CD8-positive, alpha-beta memory T cell (primary cell): ENCODE results near the gene GRM2. TPM values are rescaled to one million over a fixed set of nuclear protein-coding genes. Genes with fewer than 3 reads are reported as not detected.
A peak's percentile ranks its signal among the peaks of the same experiment; 100 is the strongest.

Experiments
- CTCF ChIA-PET: fragments of 350-600 bp; sonication (Branson Sonifier 250); formaldehyde crosslinking; loops from one replicate; lab custom pipeline; 2021; ENCODE audit warnings: antibody characterized with exemption; lab: Charles Lee
- POLR2A ChIA-PET: fragments of 350-600 bp; sonication (Branson Sonifier 250); formaldehyde crosslinking; loops from one replicate; lab custom pipeline; 2021; ENCODE audit warnings: antibody characterized with exemption; lab: Charles Lee
- DNase-seq, 5 donors: peaks; one replicate each; pipeline versions ENCODE4 v3.0.0 to v3.0.0-alpha.2; 2020 to 2022; ENCODE audit warnings: mixed read lengths in 1 of 5
- H3K27ac ChIP-seq: one replicate; pipeline ENCODE4 v1.7.0; 2013; ENCODE audit warnings: low read depth, mild to moderate bottlenecking, low read length, moderate library complexity
- H3K27me3 ChIP-seq: 2 replicates; pipeline ENCODE4 v1.7.0; 2013; ENCODE audit warnings: low read length, mild to moderate bottlenecking; ENCODE audit not compliant: insufficient read depth, poor library complexity, severe bottlenecking
- H3K36me3 ChIP-seq: 2 replicates; pipeline ENCODE4 v1.7.0; 2013; ENCODE audit warnings: mild to moderate bottlenecking, low read length, moderate library complexity; ENCODE audit not compliant: insufficient read depth
- H3K4me1 ChIP-seq: 2 replicates; pipeline ENCODE4 v1.7.0; 2013; ENCODE audit warnings: mild to moderate bottlenecking, low read length, moderate library complexity; ENCODE audit not compliant: insufficient read depth
- H3K4me3 ChIP-seq: 2 replicates; pipeline ENCODE4 v1.7.0; 2013; ENCODE audit warnings: mild to moderate bottlenecking, low read length
- H3K9me3 ChIP-seq: 2 replicates; pipeline ENCODE4 v1.7.0; 2013; ENCODE audit warnings: mild to moderate bottlenecking, low read length
- H3K27ac Mint-ChIP-seq, 8 donors: one replicate each; pipeline ENCODE4 v1.8.0; 2020 to 2021; ENCODE audit warnings: mixed read lengths in 8 of 8, mild to moderate bottlenecking in 6 of 8, inconsistent platforms in 3 of 8, moderate library complexity in 3 of 8
- H3K27me3 Mint-ChIP-seq, 2 donors: one replicate each; pipeline ENCODE4 v1.8.0; 2020 to 2021; ENCODE audit warnings: mixed read lengths in 2 of 2, mild to moderate bottlenecking in 1 of 2, moderate library complexity in 1 of 2
- H3K36me3 Mint-ChIP-seq, 3 donors: one replicate each; pipeline ENCODE4 v1.8.0; 2020 to 2021; ENCODE audit warnings: mixed read lengths in 3 of 3, inconsistent platforms in 1 of 3, mild to moderate bottlenecking in 1 of 3
- H3K4me1 Mint-ChIP-seq, 3 donors: one replicate each; pipeline ENCODE4 v1.8.0; 2020 to 2021; ENCODE audit warnings: mixed read lengths in 3 of 3, inconsistent platforms in 1 of 3, mild to moderate bottlenecking in 1 of 3
- H3K4me3 Mint-ChIP-seq, 7 donors: one replicate each; pipeline ENCODE4 v1.8.0; 2020 to 2021; ENCODE audit warnings: mixed read lengths in 7 of 7, mild to moderate bottlenecking in 6 of 7, moderate library complexity in 4 of 7, inconsistent platforms in 2 of 7
- H3K9me3 Mint-ChIP-seq, 5 donors: one replicate each; pipeline ENCODE4 v1.8.0; 2020 to 2022; ENCODE audit warnings: mixed read lengths in 5 of 5, mild to moderate bottlenecking in 3 of 5, moderate library complexity in 2 of 5, inconsistent platforms in 1 of 5
- polyA plus RNA-seq: library from polyadenylated mRNA; unstranded; fragments of 300-500 nt; fragmentation: Illumina TruSeq; gene quantifications from one replicate; pipeline ENCODE4 v1.2.3, GENCODE V29; 2021
- total RNA-seq, 2 experiments: library from RNA; stranded (reverse); gene quantifications; one replicate each; pipeline ENCODE4 v1.2.3, GENCODE V29; 2021

The GRM2 gene
- total and polyA plus RNA-seq, 3 experiments from 2014 or later, result 0.10 to 0.62 (median 0.59) TPM

- H3K9me3 Mint-ChIP-seq, result no peaks in the 10 kb centered on the region
- ChIA-PET CTCF (interaction anchor here (1.1 kb wide), 1 partner anchor 24 kb away, joined by 3 read pairs; no protein-coding TSS in a partner anchor), POLR2A (interaction anchor here (0.5 kb wide), 1 partner anchor 205 kb away, joined by 3 read pairs; no protein-coding TSS in a partner anchor)
- Histone ChIP-seq H3K4me3 (no peak overlapping the region), H3K27me3 (no peaks in the 10 kb centered on the region), H3K9me3 (no peaks in the 10 kb centered on the region), H3K36me3 (peaks cover 5% of the 10 kb centered on the region), H3K4me1 (no peaks in the 10 kb centered on the region), H3K27ac (no peak overlapping the region)
- H3K27ac Mint-ChIP-seq, result peak overlapping the region in 1 of 8 donors; percentile 26
- H3K36me3 Mint-ChIP-seq, result peaks cover 0 to 50% (median 3%) of the 10 kb centered on the region in 3 donors
- H3K4me1 Mint-ChIP-seq, result peaks cover 8 to 37% (median 24%) of the 10 kb centered on the region in 3 donors
- DNase-seq, result peak in 1 of 5 donors; percentile 39
- H3K4me3 Mint-ChIP-seq, result no peak overlapping the region
- peaks cover 0 to 3% of the 10 kb centered on the region in 2 donors for H3K27me3 Mint-ChIP-seq
Observed at GRCh38 chr3:51705276-51706020, 1.4 kb upstream of the GRM2 start.

- DNase-seq, result peak in 1 of 5 donors; percentile 36
Observed at GRCh38 chr3:51706021-51706485, 815 bp upstream of the GRM2 start.

DNA sequence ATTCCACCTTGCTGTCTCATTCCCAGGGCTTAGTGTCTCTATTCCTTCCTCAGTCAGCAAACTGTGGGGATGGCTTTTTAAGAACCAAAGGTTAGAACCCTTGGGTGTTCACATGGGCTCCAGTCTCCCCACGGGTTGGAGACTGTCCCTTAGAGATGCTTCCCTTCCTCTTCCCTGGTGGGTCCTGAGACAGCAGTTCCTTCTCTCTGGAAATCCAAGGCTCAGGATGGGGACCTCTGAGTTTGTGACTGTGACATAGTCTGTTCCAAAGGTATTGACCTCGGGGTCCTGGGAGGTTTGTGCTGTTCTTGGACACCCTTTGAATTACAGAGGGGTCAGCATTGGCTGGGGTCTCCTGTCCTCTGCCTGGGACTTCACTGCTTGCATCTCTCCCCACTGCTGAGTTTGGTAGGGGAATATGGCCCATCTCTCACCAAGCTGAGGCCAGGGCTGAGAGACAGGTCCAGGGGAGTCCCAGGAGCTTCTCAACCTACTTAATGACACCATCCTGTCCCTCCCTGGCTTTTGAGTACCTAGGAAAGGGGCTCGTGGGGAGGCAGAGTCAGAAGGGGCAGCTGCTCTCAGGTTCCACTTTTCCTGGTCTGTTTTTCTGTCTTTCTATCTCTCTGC lies 1.5 kb downstream of the GRM2 start:
- Mint-ChIP-seq H3K27ac (peak overlapping the region in 3 of 8 donors; percentile 22 to 90 (median 31)), H3K9me3 (no peaks in the 10 kb centered on the region), H3K27me3 (peaks cover 0 to 3% of the 10 kb centered on the region in 2 donors), H3K4me1 (peaks cover 8 to 37% (median 24%) of the 10 kb centered on the region in 3 donors), H3K36me3 (peaks cover 0 to 28% (median 3%) of the 10 kb centered on the region in 3 donors), H3K4me3 (no peak overlapping the region)
- H3K27me3 ChIP-seq, result no peaks in the 10 kb centered on the region
- H3K4me3 ChIP-seq, result no peak overlapping the region
- no peaks in the 10 kb centered on the region for H3K9me3 ChIP-seq
- H3K27ac ChIP-seq, result no peak overlapping the region
- DNase-seq, result no peak
- no peaks in the 10 kb centered on the region for H3K36me3 ChIP-seq
- ChIA-PET POLR2A (no interaction called here), CTCF (no interaction called here)
- H3K4me1 ChIP-seq, result no peaks in the 10 kb centered on the region

More at GRCh38 chr3:51706021-51706485, 815 bp upstream of the GRM2 start:
- no peaks in the 10 kb centered on the region for H3K9me3 ChIP-seq
- ChIA-PET POLR2A (interaction anchor here (0.5 kb wide), 1 partner anchor 205 kb away, joined by 3 read pairs; no protein-coding TSS in a partner anchor), CTCF (interaction anchor here (1.7 kb wide), 1 partner anchor 13 kb away, joined by 5 read pairs; no protein-coding TSS in a partner anchor)
- Mint-ChIP-seq H3K4me3 (no peak overlapping the region), H3K9me3 (no peaks in the 10 kb centered on the region), H3K27me3 (peaks cover 0 to 3% of the 10 kb centered on the region in 2 donors), H3K27ac (peak overlapping the region in 1 of 8 donors; percentile 85), H3K36me3 (peaks cover 0 to 44% (median 3%) of the 10 kb centered on the region in 3 donors), H3K4me1 (peaks cover 8 to 37% (median 24%) of the 10 kb centered on the region in 3 donors)
- H3K4me3 ChIP-seq, result no peak overlapping the region
- H3K27ac ChIP-seq, result no peak overlapping the region
- H3K36me3 ChIP-seq, result peaks cover 5% of the 10 kb centered on the region
- H3K4me1 ChIP-seq, result no peaks in the 10 kb centered on the region
- H3K27me3 ChIP-seq, result no peaks in the 10 kb centered on the region

DNA sequence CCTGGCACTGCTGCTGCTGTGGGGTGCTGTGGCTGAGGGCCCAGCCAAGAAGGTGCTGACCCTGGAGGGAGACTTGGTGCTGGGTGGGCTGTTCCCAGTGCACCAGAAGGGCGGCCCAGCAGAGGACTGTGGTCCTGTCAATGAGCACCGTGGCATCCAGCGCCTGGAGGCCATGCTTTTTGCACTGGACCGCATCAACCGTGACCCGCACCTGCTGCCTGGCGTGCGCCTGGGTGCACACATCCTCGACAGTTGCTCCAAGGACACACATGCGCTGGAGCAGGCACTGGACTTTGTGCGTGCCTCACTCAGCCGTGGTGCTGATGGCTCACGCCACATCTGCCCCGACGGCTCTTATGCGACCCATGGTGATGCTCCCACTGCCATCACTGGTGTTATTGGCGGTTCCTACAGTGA lies 2.1 kb downstream of the GRM2 start:
- Histone ChIP-seq H3K4me1 (no peaks in the 10 kb centered on the region), H3K9me3 (no peaks in the 10 kb centered on the region), H3K27ac (no peak overlapping the region), H3K4me3 (no peak overlapping the region), H3K36me3 (no peaks in the 10 kb centered on the region), H3K27me3 (no peaks in the 10 kb centered on the region)
- Mint-ChIP-seq H3K4me3 (no peak overlapping the region), H3K36me3 (peaks cover 0 to 24% (median 3%) of the 10 kb centered on the region in 3 donors), H3K27ac (peak overlapping the region in 2 of 8 donors; percentile 22 to 31), H3K27me3 (peaks cover 0 to 3% of the 10 kb centered on the region in 2 donors), H3K4me1 (peaks cover 8 to 37% (median 24%) of the 10 kb centered on the region in 3 donors), H3K9me3 (no peaks in the 10 kb centered on the region)
- ChIA-PET CTCF (no interaction called here), POLR2A (no interaction called here)
- no peak for DNase-seq

- DNase-seq, result no peak
- Mint-ChIP-seq H3K27ac (peak overlapping the region in 7 of 8 donors; percentile 33 to 80 (median 68)), H3K4me1 (peaks cover 8 to 33% (median 22%) of the 10 kb centered on the region in 3 donors), H3K27me3 (peaks cover 0 to 3% of the 10 kb centered on the region in 2 donors), H3K36me3 (peaks cover 0 to 17% (median 6%) of the 10 kb centered on the region in 3 donors), H3K4me3 (no peak overlapping the region), H3K9me3 (no peaks in the 10 kb centered on the region)
- Histone ChIP-seq H3K27ac (no peak overlapping the region), H3K4me1 (no peaks in the 10 kb centered on the region), H3K4me3 (no peak overlapping the region), H3K9me3 (no peaks in the 10 kb centered on the region), H3K36me3 (no peaks in the 10 kb centered on the region), H3K27me3 (no peaks in the 10 kb centered on the region)
- ChIA-PET CTCF (interaction anchor here (0.7 to 0.8 kb wide), 2 partner anchors 83 to 1124 kb away, joined by 3 read pairs; no protein-coding TSS in a partner anchor), POLR2A (no interaction called here)
Observed at GRCh38 chr3:51709675-51710074, 2.8 kb downstream of the GRM2 start.

GRCh38 chr3:51710631-51711351 lies 3.9 kb downstream of the GRM2 start:
- H3K4me3 ChIP-seq, result no peak overlapping the region
- H3K9me3 ChIP-seq, result no peaks in the 10 kb centered on the region
- no peaks in the 10 kb centered on the region for H3K9me3 Mint-ChIP-seq
- H3K27ac ChIP-seq, result no peak overlapping the region
- POLR2A ChIA-PET, result no interaction called here
- peak overlapping the region in 1 of 8 donors; percentile 84 for H3K27ac Mint-ChIP-seq
- H3K4me1 ChIP-seq, result no peaks in the 10 kb centered on the region
- H3K27me3 Mint-ChIP-seq, result peaks cover 0 to 3% of the 10 kb centered on the region in 2 donors
- H3K36me3 ChIP-seq, result no peaks in the 10 kb centered on the region
- no peak overlapping the region for H3K4me3 Mint-ChIP-seq
- H3K4me1 Mint-ChIP-seq, result peaks cover 8 to 32% (median 17%) of the 10 kb centered on the region in 3 donors
- H3K27me3 ChIP-seq, result no peaks in the 10 kb centered on the region
- H3K36me3 Mint-ChIP-seq, result peaks cover 0 to 7% (median 6%) of the 10 kb centered on the region in 3 donors
- no peak for DNase-seq
- CTCF ChIA-PET, result interaction anchor here (0.8 kb wide), 1 partner anchor 82 kb away, joined by 3 read pairs; no protein-coding TSS in a partner anchor

DNA sequence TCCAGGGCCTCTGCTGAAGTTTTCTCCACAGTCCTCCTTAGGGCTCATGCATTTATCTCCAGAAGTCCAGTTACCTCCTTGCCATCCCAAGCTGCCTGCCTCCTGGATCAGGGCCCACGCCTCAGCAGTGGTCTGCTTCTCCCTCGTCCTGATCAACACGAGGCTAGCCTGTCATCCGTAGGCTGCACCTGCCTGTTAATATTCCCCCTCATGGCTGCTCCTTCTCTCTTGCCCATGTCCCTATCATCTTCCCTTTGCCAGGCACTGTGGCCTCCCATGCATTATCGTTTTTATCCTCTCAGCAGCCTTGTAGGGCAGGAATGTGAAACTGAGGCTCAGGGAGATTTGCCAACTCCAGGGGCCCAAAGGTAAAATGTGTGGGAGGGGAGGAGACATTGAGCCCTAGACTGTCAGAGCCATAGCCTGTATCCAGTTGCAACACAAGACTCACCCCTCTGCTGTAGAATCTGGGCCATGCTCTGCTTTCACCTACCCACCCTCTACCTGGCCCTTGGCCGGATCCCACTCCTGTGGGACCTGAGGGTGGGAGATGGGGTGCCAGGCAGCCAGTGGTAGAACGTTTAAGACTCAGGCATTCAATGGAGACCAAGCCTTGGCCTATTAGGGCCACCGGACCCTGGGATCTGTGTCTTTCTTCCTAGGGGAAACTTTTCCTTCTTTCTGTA lies 4.6 kb downstream of the GRM2 start:
- H3K4me1 Mint-ChIP-seq, result peaks cover 8 to 25% (median 11%) of the 10 kb centered on the region in 3 donors
- DNase-seq, result no peak

More for the DNA sequence above, 4.6 kb downstream of the GRM2 start:
- ChIA-PET CTCF (no interaction called here), POLR2A (no interaction called here)
- Histone ChIP-seq H3K4me3 (no peak overlapping the region), H3K4me1 (no peaks in the 10 kb centered on the region), H3K36me3 (no peaks in the 10 kb centered on the region), H3K27ac (no peak overlapping the region), H3K27me3 (no peaks in the 10 kb centered on the region), H3K9me3 (no peaks in the 10 kb centered on the region)
- Mint-ChIP-seq H3K9me3 (no peaks in the 10 kb centered on the region), H3K4me3 (no peak overlapping the region), H3K27me3 (peaks cover 0 to 5% of the 10 kb centered on the region in 2 donors), H3K36me3 (peaks cover 0 to 4% (median 0%) of the 10 kb centered on the region in 3 donors), H3K27ac (peak overlapping the region in 1 of 8 donors; percentile 78)
